Skin epidermis (tissue), 12 donors: ENCODE measurements around the gene CCDC186.

ENCODE experiments used
- H3K27ac ChIP-seq, 21 experiments: fragments of 200-600 bp; sonication (generic) in 11 of 21; one replicate each; pipeline ENCODE4 v1.5.0; 2020; ENCODE audit warnings: mild to moderate bottlenecking in 3 of 21, inconsistent platforms in 2 of 21, moderate library complexity in 2 of 21
- H3K4me3 ChIP-seq, 7 experiments: fragments of 200-600 bp; sonication (generic) in 2 of 7; one replicate each; pipeline ENCODE4 v1.5.0; 2020; ENCODE audit warnings: inconsistent platforms in 2 of 7, mild to moderate bottlenecking in 2 of 7, moderate library complexity in 1 of 7

The CCDC186 gene

DNA sequence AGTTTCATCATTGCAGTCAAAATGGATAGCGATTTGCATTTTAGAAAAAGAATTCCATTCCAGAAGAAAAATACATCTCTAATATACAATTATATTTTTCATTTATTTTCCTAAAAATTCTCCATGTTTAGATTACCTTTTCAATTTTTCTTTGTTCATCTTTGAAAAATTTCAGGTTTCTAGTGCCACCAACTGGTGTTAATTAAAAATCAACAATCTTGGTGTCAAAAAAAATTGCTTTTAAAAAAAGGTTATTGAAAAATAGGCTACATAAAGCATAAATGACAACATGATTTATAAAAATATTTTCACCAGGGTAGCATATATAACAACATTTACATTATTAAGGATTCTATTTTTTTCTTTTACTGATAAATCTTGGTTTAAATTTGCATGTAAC, 53.0 kb downstream of the CCDC186 start:
- no peak overlapping the region for H3K4me3 ChIP-seq
- no peak overlapping the region for H3K27ac ChIP-seq

DNA sequence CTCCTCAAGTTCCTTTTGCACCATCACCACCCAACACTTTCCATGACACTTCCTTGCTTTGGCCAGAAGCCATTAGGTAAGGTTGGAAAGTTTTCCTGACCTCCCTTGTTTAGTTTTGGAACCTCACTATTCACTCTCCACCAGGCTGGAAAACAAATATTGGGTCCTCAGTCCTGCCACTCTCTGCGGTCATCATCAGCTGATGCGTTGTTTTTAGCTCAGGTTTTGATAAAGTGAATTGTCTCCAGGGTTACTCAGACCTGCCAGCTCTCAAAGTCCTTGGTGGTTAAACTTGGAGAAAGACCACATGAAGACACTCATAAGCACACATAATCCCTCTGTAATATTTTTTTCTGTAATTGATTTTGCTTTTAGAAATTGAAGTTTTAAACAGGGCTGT, 55.5 kb downstream of the CCDC186 start:
- Histone ChIP-seq H3K27ac (no peak overlapping the region), H3K4me3 (no peak overlapping the region)

- no peak overlapping the region for H3K4me3 ChIP-seq
- no peak overlapping the region for H3K27ac ChIP-seq
Observed at GRCh38 chr10:114117728-114118127, 56.3 kb downstream of the CCDC186 start.

- no peak overlapping the region for H3K27ac ChIP-seq
- no peak overlapping the region for H3K4me3 ChIP-seq
Observed at GRCh38 chr10:114115661-114116445, 58.1 kb downstream of the CCDC186 start.

GRCh38 chr10:114110174-114110972, 63.6 kb downstream of the CCDC186 start:
- no peak overlapping the region for H3K4me3 ChIP-seq
- H3K27ac ChIP-seq: no peak overlapping the region

- Histone ChIP-seq H3K4me3 (no peak overlapping the region), H3K27ac (no peak overlapping the region)
Observed at GRCh38 chr10:114103284-114103683, 70.7 kb downstream of the CCDC186 start.

DNA sequence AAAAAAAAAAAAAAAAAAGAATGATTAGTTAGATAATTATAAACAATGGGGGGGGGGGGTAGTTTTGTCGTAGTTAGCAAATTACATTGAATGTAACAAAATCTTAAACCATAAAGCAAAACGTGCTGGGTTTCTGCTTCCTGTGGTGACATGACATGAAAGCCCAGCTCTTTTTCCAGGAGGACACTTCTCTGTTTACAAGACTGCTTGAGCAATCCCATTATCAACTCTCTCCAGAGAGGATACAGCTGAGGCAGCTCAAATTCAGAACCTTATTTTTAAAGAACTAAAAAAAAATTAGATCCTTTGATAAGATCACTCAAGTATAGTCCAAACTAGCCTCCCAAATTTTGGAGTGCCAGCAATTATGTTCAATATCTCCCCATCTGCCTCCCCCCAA, 71.7 kb downstream of the CCDC186 start:
- Histone ChIP-seq H3K4me3 (no peak overlapping the region), H3K27ac (no peak overlapping the region)

DNA sequence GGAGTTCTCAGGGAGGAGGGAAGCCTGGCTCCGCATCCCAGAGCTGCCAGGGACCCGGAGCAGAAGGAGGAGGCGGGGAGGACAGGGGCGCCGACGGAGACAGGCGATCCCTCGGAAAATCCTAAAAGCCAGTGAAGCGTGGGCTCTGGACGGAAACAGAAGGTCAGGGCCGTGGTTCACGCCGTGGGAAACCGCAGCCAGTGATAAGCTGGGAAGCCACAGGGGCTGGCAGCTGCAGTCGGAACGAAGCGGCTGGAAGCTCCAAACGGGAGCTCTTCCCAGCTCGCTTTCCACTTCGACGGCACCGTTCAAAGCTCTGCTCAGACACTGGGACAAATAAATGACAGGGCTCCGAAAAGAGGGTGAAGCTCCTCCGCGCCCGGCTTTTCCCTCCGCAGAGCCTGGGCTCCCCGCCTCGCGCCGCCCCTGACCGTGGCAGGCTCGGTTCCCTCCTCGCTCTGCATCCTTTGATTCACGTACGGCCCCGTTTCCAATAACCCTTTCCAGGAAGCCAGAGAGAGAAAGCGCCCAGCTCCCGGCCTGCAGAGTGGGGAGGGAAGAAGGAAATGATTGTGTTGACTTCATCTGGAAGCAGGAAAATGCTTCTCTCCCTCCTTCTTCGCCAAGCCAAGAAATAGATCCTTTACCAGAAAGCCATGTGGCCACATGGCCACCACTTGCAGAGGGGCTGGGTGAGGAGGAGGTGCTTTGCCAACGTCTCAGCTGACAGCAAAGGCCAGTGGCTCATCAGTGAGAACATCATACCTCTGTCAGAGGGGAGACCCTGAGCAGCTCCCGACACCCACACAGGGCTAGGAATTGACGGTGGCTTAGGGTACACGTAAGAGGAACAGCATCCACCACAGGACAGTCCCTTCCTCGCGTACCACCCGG, 72.9 kb downstream of the CCDC186 start:
- Histone ChIP-seq H3K4me3 (peak overlapping the region; percentile 4 to 38 (median 21)), H3K27ac (peak overlapping the region in 5 of 21 experiments; percentile 3 to 29 (median 7))

- no peak overlapping the region for H3K4me3 ChIP-seq
- H3K27ac ChIP-seq: no peak overlapping the region
Observed at GRCh38 chr10:114096864-114097263, 77.1 kb downstream of the CCDC186 start.

DNA sequence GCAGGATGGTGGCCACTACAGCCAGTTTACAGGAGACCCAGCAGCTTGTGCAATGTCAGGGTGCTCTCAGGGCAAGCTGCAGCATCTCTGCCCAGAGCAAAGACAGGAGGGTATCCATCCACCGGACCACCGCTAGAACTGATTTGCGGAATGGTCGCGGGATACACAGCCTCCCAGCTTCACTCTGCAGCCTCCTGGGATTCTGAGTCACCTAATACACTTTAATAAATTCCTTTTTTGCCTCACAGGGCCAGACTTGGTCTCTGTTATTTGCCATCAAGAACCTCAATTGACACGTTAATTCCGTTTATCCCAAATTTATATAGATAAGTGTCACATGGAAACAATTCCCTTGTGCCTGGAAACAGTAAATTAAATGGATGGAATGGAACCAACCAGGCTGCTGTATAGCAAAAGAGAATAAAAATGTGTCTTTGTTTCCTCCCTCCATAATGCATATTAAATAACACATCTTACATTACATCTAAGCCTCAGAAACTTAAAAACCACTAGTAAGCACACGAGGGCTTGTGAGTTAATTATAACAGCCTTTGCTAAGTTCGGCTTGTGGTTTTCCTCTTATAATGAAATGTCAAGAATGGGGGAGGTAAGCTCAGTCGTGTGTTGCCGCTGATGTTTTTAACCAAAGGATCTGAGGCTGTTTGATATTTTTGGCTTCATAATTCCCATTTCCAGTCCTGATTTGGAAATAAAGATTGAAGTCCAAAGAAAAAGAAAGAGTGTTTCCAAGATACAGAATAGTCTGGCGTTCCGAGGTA, 78.3 kb downstream of the CCDC186 start:
- Histone ChIP-seq H3K27ac (no peak overlapping the region), H3K4me3 (no peak overlapping the region)

DNA sequence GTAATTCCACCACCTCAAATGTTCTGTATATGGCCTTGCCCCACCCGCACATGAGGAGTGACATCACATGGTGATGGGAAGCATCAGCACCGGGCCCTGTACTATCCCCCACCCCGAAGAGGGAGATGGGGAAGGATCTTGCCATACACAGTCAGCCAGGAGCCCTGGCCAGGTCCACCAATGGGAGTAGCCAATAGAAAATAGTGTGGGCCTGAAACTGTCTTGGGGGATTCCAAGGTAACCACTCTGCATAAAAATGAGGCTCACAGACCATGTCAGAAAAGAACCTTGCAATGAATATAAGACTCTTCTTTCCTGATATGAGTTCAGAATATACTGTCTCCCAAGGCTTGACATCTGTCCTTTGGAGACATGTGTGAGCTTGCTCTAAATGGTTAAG, 79.2 kb downstream of the CCDC186 start:
- Histone ChIP-seq H3K27ac (no peak overlapping the region), H3K4me3 (no peak overlapping the region)

- Histone ChIP-seq H3K27ac (no peak overlapping the region), H3K4me3 (no peak overlapping the region)
Observed at GRCh38 chr10:114087655-114088054, 86.3 kb downstream of the CCDC186 start.

DNA sequence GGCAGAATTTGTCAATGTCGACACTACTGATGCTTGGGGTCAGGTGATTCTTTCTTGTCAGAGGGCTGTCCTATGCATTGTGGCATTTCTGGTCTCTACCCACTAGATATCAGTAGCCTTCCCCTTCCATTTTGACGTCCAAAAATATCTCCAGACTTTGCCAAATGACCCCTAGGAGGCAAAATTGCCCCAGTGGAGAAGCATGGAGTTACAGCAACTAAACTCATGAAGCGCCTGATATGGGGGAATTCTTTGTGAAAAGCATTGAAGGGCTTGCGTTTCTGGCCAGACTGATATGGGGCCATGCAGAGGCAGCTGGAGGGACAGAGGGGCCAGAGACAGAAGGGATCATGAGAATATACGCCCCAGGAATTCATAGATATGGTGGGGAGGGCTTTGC, 86.7 kb downstream of the CCDC186 start:
- no peak overlapping the region for H3K27ac ChIP-seq
- H3K4me3 ChIP-seq: no peak overlapping the region

DNA sequence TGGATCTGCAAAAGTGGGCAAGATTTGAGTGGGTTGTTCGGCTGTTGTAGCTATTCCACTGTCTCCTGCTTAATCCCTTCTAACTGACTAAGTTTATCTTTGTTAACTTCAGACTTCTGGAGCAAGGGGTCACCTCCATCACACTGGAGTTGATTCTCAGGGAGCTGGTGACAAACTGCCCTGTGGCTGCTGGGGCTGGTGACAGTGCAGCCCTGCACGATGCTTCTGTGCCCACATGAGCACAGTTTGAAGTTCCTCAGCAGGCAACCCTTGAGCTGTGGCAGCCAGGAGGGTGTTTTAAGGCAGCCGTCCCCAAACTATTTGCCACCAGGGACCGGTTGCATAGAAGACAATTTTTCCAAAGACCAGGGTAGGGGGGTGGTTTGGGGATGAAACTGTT, 89.8 kb downstream of the CCDC186 start:
- no peak overlapping the region for H3K4me3 ChIP-seq
- no peak overlapping the region for H3K27ac ChIP-seq

- Histone ChIP-seq H3K4me3 (no peak overlapping the region), H3K27ac (no peak overlapping the region)
Observed at GRCh38 chr10:114083040-114083439, 91.0 kb downstream of the CCDC186 start.

- no peak overlapping the region for H3K4me3 ChIP-seq
- H3K27ac ChIP-seq: no peak overlapping the region
Observed at GRCh38 chr10:114081911-114082583, 92.0 kb downstream of the CCDC186 start.

DNA sequence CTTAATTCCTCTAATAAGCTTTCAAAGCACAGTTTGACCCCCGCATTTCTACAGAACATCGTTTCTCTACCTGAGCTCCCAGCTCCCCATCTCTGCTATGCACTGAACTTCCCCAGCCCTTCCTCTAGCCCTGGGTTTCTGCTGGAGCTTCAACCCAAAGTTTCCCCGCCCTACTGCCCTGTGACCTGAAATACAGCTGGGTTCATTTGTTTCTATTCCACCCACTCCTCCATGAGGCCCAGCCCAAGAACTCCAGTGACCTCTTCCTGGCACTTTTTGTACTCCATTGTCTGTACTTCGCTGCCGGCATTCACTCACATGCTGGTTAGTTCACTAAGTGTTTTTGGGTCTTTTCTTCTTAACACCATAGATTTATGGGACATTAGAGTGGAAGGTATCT, 94.6 kb downstream of the CCDC186 start:
- H3K27ac ChIP-seq: no peak overlapping the region
- no peak overlapping the region for H3K4me3 ChIP-seq

DNA sequence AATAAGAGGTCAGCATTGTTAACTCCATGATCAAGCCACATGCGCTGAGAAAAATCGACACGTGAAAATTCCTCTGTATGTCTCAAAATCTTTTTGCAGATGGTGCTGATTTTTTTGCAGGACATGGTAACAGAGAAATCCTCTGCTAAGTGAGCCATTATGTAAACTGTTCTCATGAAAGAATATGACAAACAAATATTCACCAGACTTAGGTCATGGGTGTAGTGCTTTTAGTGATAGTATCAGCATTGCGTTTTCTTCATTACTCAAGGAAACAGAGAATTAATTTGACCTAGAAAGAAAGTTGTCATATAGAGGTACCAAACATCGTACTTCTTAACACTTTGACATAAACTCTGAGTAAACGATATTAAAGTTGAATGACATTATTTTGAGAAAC, 95.7 kb downstream of the CCDC186 start:
- H3K4me3 ChIP-seq: no peak overlapping the region
- no peak overlapping the region for H3K27ac ChIP-seq

DNA sequence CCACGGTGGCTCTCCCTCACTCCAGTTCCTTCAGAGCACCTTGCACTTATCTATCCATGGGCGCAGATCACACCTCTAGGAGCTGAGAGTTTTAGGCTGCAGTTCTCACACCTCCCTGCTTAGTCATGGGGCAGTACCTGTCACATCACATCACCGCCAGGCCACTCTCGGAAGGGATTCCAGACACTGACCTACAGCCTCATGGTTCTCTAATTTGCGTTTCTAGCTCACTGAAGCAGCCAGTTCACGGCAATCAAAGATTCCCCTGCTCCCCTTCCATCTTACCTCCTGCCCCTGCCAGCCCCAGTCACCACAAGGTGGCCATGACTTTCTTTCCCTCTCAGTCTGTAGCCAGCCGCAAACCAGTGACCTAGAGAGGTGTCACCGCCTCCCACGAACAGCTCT, 96.2 kb downstream of the CCDC186 start:
- no peak overlapping the region for H3K4me3 ChIP-seq
- H3K27ac ChIP-seq: no peak overlapping the region
